Measurements from ENCODE around the gene ZNF700.
A peak's percentile ranks its signal among the peaks of the same experiment; 100 is the strongest.
"Not testable (repeated sequence)": the region's sequence is repeated elsewhere in the genome, so short reads cannot be mapped to it uniquely, and the experiment has no call there.

Gene ZNF700

DNA sequence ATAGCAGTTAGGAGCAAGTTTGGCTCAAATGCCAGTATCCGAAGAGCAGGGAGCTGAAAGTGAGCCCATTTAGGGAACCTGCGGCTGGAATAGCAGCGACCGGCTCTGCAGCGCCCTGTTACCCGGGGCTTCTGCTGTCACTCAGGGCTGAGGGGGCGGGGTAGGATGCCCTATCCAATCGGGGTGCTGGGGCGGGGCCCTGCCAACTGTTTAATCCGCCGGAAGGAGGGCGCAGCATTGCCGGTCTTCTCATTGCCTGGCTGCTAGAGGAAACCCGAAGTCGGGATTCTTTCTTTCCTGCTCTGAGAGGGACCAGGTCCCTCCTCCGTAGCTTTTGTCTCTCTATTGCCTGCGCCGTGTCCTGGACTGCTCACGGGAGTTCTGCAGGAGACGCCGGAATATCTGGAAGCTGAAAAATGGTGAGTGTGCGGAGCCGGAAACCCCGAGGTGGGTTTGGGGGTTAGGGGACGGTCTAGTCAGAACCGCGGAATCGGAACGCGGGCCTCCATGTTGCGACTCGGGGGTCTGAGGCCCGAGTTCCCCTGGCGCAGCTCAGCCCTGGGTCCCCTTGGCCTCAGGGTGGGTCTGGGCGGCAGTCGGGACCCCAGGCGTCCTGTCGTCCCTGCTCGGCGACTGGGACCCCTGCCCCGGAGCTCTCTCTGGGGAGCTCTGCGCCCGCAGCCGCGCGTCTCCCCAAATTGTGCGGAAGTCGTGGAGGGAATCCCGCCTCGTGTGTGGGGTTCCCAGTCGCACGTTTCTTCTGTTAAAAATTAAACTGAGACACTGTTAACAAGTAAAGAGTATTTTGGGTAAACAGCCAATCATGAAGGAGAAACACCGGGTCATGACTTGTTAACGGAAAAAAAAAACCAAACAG is 62.7 kb downstream of the ZNF700 start:
- DNase-seq (ENCODE audit: low read depth, low spot score), result peak; percentile 80

DNA sequence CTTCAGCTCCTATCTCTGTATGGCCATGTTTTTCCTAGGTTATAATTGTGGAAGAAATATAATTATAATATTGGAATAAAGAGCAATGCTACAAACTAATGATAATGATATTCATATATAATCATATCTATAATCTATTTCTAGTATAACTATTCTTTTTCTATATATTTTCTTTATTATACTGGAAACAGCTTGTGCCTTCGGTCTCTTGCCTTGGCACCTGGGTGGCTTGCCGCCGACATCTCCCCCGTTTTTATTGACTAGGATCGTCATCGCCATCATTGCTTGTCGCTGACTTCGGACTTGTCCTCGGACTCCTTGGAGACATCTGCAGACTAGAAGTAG is 64.2 kb downstream of the ZNF700 start:
- DNase-seq (ENCODE audit: low read depth, low spot score), result no peak

DNA sequence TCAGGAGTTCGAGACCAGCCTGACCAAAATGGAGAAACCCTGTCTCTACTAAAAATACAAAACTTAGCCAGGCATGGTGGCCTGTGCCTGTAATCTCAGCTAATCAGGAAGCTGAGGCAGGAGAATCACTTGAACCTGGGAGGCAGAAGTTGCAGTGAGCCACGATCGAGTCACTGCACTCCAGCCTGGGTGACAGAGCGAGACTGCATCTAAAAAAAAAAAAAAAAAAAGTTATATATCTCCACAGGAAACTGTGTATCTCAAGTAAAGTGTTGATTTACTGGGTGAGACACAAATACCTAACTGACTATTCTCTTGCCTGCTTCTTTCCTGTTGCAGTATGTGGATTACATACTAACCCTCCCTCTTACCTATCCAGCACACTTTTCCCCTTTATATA is 67.0 kb downstream of the ZNF700 start:
- DNase-seq (ENCODE audit: low read depth, low spot score), result not testable (repeated sequence)

DNA sequence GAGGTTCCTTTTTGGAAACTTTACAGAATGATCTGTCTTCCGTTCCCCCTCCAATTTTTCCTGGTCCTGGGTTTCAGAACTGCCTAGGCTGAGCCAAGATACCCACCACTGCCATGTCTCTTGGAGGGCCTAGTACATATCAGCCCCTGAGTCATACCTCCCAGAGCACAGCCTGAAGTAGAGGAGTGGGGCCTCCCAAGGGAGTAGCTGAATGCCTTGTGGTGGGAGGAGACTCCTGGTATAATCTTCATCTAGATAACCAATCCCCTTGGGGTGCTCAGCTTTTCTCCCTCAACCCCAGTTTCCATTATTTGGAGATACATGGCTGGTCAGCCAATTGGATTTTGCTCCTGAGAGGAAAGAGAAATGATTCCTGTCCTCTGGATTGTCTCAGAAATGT is 70.3 kb downstream of the ZNF700 start:
- no peak for DNase-seq (ENCODE audit: low read depth, low spot score)

Measured in smooth muscle cell of the brain vasculature (primary cell).